ENCODE results near the gene C11orf21.

DNA sequence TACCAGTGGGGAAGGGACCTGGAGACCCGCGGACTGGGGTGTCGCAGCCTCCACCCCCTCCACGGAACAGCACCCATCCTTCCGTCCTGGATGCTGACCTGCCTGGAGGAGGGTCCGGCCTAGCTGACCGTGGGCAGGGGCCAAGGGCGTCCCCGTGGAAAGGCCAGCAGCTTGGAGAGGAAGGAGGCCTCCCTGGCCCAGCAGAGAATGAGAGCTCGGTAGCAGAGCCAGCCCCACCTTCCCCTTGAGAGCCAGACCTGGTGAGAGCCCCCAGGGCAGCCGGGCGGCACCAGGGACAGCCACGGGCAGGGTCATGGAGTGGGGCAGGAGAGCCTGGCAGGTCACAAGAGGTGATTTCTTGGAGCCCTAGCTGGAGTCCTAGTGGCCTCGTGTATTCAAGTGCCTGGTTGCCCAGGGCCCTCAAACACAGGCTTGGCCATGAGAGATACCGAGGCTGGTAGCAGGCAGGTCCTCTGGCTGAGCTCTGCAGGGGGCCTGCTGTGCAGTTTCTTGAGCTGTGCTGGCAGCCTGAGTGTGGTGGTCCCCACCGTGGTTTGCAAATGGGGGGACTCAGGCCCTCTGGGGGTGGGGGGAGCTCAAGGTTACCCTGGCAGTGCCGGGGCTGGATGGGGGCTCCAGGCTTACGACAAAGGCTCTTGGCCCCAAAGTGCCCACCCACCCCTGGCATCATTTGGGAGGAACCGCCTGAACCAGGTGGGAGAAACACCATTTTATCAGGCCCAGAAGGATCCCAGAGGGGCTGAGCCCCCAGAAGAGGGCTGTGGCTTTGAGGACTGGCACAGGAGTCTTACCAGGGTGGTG is 7.7 kb upstream of the C11orf21 start:
- no peak for TF ChIP-seq EZH2 (IDR thresholded peaks at IDR 0.05; ENCODE audit: insufficient read depth, poor library complexity, severe bottlenecking)
- TF ChIP-seq EZH2phosphoT487 (IDR thresholded peaks at IDR 0.05; ENCODE audit: insufficient read depth, low read depth) = no peak

All from GM23248 (cell line).